ENCODE results near the gene SLIT1.

GRCh38 chr10:97190450-97190849 is 4.7 kb upstream of the SLIT1 start:
- TF ChIP-seq CTCF (IDR thresholded peaks at IDR 0.05; ENCODE audit: insufficient read depth, low read length, poor library complexity, severe bottlenecking) (no peak), EZH2phosphoT487 (conservative IDR thresholded peaks at IDR 0.05; ENCODE audit: low read length) (no peak)

Measured in SU-DHL-6 (cell line).